ENCODE results near the gene PDE4B.

The PDE4B gene

DNA sequence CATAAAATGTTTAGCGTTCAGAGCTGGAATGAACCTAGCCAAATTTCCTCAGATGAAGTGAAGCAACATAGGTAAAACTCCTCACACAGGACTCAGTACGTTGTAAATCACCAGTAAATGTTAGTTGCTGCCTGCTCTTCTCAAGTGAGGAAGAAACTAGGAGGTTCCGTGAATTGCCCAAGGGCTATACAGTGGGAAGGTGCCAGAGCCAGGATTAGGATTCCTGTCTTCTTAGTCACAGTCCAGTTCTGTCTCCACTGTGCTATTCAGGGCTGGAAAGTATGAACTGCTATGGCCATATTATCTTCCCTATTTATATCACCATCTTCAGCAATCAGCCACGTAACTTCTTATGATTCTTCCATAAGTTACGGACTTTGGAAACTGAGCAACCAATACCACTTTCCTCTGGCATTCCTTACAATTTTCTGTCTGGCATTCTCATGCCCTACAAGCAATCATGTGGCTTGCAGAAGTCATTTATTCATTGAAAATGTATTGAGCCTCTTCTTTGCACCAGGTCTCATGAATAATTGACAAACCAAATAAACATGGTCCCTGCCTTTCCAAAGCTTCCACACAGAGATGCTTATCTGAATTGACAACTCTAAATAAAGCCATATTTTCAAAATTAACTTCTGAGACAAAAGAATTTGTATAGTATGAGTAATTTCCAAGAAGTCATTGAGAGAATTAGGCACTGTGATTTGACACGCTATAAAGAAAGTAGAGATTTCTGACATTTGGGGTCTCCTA lies 469.7 kb downstream of the PDE4B start:
- DNase-seq (ENCODE audit: low read depth, low spot score) = peak; percentile 74

DNA sequence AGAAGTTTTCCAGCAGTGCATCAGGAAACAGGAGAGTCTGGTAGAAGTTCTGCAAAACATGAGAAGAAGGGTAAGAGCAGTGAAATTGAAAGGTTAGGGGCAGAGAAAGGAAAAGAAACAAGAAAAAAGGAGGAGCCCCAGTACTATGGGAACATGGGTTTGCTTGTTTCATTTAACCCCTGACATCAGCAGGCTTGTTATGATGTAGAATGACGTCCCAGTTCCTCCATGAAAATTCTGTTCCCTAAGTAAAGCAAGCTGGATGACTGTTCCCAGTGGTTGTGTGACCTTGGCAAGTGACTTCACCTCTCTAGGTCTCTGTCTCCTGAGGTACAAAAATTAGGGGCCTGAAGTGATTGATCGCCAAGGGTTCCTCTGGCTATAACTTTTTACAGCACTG lies 472.6 kb downstream of the PDE4B start:
- DNase-seq (ENCODE audit: low read depth, low spot score) = no peak

DNA sequence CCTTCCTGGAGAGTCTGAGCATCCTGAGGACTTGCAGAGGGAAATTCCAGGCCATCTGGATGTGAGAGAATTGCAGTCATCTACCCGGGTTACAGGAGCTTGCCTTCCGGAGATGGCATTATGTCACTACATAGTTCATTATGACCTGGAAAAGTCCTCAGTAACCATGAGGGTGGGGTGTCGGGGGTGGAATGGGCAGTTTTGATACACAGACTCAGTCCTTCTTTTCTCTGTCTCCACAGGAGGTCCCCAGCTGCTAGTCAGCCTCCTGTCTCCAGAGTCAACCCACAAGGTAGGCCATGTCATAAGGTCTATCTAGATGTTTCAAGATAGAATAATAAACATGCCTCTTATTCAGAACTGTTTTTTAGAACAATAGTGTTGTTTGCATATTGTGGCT lies 473.1 kb downstream of the PDE4B start:
- no peak for DNase-seq (ENCODE audit: low read depth, low spot score)

DNA sequence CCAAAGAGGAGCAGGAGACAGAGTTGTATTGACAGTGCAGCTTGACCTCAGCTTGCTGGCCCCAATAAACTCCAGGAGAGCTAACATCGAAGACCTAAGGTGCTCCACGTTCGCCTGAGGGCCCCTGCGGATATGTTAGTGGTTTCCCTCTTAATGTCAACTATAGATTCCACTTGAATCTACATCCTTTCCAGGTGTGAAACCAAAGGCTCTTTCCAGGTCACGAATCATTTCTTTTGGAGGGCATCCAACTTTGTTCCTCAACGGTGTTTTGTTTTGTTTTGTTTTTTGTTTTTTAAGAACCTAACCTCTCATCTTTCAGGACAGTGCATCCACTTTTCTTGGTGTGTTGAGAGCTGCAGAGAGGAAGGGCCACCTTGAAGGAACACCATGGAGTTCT lies 473.7 kb downstream of the PDE4B start:
- DNase-seq (ENCODE audit: low read depth, low spot score) = no peak

GRCh38 chr1:66266756-66267155 lies 474.1 kb downstream of the PDE4B start:
- DNase-seq (ENCODE audit: low read depth, low spot score) = no peak

DNA sequence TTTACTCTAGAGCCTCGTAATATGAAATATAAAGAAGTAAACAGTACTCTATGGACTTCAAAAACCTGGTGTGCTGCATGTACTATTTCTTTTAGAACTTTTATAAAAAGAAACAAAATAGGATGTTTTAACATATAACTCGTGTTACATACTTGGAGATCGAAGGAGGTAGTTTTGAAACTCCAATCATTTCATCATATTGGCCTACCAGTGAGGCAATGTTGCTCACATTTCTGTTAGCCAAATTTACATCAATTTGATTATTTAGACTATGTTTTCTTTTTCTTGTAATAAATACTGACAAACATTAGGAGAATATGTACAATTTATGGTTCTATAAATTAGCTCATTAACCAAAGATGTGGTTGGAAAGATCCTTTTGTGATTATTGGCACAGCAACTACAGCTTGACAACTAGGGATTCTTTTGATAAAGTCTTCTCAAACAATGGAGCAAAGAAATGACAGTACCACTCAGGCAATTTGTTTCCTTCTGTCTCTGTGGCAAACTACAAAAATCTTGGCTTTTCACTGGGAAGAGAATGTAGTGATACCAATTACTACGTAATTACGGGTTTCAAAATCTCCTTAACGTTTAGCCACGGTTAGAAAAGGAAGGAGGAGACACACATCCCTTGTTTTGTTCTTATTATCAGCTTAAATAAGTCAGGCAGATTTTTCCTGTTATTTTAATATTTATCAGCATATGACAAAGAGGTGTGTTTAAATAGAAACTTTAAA lies 474.7 kb downstream of the PDE4B start:
- no peak for DNase-seq (ENCODE audit: low read depth, low spot score)

DNA sequence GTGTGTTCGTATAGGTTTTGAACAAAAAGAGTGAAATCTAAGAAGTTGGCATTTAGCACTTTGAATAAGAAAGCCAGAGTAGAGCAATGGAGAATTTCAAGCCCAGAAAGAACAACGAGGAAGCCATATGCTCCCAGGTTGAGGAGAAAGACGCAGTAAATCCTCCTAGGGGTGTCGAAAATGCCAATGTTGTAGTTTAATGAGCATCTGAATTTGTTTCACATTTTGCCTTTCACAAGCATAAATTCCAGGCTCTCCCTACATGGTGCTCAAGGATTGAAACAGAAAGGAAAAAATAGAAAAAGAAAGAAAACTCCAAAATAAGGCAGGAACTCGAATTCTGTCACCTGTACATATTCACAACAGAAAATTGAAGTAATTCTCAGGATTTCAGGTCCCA lies 476.5 kb downstream of the PDE4B start:
- no peak for DNase-seq (ENCODE audit: low read depth, low spot score)

DNA sequence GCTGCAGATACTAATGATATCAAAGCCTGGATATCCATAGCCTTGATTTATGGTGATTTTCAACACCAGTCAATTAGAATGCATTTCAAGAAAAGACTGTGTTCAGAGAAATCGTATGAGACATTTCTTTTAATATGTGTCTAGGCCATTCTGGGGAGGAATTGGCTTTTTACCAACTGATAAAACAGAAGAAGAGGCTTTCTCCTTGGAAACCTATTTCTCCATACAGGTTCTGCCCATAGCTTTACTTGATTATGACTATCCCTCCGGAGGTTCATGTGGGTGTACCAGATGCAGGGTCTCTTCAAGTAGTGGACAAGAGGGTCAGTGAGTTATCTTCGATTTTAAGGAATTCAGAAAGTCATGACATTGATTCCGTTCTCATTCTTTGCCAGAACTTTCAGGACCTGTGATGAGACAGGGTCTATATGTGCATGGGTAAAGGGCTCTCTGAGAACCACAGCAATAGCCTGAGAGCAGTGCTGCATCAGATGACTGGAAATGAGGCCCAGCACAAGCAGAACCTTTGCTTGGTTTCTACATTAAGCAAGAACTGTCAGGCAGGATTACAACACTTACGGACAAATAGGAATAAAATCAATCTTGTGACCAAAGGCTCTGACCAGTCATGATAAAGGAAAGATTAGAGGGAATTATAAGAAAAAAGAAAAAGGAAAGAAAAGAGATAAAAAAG lies 477.6 kb downstream of the PDE4B start:
- no peak for DNase-seq (ENCODE audit: low read depth, low spot score)

DNA sequence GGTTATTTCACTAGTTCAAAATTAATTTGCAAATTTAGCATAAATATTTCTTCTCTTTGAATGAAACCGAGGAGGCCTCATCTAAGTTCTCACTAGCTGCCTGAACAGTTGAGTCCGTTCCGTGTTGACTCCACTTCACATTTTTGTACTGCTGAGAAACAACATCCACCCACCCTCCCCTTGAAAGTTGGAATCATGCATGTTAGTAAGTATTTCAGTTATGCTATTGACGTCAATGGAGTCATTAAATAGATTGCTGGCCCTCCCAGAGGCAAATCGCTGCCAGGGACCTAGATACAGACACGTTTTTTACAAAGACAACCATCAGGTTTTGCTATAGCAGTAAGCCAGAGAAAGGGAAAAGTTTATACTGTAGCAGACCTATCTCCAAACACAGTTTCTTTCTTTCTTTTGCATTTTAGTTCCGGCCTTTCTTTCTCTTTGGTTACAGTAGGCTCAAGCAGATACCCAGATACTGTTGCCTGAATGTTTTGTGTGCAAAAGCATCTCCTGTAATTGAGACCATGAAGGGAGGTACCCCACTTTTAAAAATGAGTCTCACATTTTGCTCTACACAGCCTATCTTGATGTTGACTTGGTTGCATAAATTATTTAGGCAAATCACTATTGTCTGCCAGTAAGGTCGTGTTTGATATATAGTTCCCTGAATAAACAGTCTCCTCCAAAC lies 478.7 kb downstream of the PDE4B start:
- peak; percentile 95 for DNase-seq (ENCODE audit: low read depth, low spot score)

GRCh38 chr1:66271904-66272254 lies 479.2 kb downstream of the PDE4B start:
- no peak for DNase-seq (ENCODE audit: low read depth, low spot score)

- DNase-seq (ENCODE audit: low read depth, low spot score) = no peak
These were observed 481.0 kb downstream of the PDE4B start for GRCh38 chr1:66273656-66274055.

GRCh38 chr1:66274634-66275033 lies 481.9 kb downstream of the PDE4B start:
- DNase-seq (ENCODE audit: low read depth, low spot score) = no peak

DNA sequence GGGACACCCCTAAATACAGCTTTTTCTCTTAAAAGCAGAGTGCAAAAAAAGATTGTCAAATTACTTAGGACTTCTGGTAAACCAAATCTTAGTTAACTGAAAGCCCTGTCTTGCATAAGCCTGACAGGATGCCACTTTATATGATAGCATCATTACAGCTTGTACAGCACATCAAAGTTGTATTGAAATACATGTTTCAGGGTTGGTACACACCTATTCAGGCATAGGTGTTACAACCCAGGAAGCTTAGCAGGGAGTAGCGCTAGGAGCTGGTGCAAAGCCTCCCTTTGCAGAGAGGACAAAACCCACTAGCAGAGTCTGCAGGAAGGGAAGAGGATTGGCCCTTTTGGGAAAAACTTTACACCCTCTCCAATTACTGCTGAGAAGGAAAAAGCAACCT lies 482.4 kb downstream of the PDE4B start:
- no peak for DNase-seq (ENCODE audit: low read depth, low spot score)

DNA sequence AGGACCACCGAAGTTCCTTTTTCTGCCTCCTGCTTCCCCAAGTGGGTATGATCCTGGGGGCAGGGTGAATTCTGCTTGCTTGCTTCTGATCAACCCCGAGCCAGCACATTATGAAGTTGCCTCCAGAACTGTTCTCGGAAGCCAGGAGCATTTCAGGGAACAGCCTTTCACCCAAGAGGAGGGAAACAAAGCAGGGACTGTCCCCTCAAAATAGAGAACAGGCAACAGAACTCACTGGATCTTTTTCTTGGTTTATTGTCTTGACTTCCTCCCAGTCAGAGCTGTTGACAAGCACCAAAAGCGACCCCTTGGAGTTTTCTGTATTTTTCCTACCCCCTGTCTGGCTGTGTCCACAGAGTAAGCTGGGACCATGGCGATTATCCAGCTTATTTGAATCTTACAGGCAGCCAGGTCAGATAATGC lies 482.9 kb downstream of the PDE4B start:
- no peak for DNase-seq (ENCODE audit: low read depth, low spot score)

GRCh38 chr1:66276218-66276617 lies 483.5 kb downstream of the PDE4B start:
- no peak for DNase-seq (ENCODE audit: low read depth, low spot score)

GRCh38 chr1:66278260-66279021 lies 485.7 kb downstream of the PDE4B start:
- DNase-seq (ENCODE audit: low read depth, low spot score) = no peak

GRCh38 chr1:66281808-66282207 lies 489.1 kb downstream of the PDE4B start:
- no peak for DNase-seq (ENCODE audit: low read depth, low spot score)

DNA sequence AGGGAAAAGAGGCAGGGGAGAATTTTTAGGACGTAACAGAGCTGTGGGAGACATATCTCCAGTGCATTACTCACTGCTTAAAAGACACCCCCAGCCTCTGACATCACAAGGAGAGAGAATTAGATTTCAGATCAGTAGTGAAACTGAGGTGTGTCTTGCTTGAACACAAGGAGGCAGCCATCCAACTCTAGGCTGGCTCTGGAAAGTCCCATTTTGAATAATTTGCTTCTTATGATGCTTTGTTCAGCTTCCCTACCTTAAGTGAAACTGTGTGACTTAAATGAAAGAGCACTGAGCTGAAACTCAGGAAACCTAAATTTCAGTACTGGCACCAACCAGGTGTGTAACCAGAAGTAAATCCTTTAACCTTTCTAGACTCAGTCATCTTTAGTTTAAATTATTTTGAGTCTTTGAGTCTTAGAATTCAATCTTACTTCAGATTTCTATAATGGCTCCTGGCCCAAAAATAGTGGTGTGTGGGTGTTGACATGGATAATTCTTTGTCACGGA lies 489.7 kb downstream of the PDE4B start:
- peak; percentile 74 for DNase-seq (ENCODE audit: low read depth, low spot score)

DNA sequence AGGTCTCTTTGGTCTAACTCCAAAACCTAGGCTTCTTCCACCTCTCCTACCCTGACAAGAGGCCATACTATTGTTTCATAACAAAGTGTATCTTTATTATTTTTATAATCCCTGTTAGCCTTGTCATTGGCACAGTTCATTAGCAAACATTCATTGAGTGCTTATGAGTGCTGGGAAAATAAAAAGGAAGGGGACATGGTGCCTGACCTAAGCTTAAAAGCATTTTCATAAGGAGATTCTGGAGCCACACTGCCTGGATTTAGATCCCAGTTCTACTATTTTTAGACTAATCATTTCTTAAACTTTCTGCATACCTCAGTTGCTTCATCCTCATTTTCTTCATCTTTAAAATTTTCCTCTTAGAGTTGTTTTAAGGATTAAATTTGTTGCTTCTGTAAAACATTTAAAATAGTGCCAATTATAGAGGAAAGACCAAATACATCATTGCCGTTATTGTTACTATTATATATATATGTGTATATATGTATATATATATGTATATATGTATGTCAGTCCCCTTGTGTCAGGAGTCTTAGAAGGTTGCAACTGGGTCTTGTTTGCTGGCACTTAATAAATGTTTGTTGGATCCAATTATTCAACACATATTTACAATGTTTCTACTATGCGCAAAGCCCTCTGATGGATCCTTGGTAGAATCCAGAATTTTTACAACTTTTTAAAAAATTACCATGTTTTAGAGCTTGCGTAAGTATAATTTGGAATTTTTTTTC lies 490.4 kb downstream of the PDE4B start:
- no peak for DNase-seq (ENCODE audit: low read depth, low spot score)

- peak; percentile 75 for DNase-seq (ENCODE audit: low read depth, low spot score)
These were observed 490.9 kb downstream of the PDE4B start for GRCh38 chr1:66283622-66284041.
